ENCODE data around the gene PDGFRA.

Gene PDGFRA

DNA sequence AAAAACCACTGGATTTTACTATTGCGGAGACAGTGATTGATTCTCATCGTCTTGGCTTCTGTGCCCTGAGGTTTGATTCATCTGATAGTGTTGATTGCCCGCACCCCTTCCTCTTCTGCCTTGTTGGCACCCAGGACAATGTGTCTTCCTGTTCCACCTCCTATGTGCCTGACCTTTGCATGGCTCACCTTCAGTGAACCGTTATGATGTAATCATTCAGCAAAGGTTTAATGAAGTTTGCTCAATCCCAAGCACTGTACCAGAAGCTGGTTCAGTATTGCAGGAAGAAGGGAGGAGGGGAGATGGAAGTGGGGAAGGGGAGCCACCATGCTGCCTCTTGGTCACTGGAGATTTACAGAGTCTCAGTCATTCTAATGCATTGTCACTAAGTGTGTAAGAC is 36.3 kb downstream of the PDGFRA start:
- no peak for DNase-seq

DNA sequence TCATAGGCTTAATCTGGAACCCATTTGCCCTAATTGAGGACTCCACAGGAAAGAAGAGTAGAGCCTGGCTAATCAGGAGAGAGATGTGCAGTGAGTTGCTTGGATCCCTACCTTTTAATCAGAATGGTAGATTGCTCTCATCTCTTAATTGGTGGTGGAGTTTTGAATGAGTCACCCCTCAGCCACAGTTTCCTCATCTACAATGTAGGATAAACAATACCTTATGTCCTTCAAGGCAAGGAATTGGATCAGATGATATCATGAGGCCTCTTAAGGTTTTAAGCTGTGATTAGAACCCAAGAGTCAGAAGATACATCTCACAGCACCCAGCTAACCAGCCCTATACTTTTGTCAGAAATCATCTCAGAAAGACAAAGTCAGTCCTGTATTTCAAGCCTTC is 39.1 kb downstream of the PDGFRA start:
- no peak for DNase-seq

GRCh38 chr4:54271464-54271863 is 42.4 kb downstream of the PDGFRA start:
- no peak for DNase-seq

DNA sequence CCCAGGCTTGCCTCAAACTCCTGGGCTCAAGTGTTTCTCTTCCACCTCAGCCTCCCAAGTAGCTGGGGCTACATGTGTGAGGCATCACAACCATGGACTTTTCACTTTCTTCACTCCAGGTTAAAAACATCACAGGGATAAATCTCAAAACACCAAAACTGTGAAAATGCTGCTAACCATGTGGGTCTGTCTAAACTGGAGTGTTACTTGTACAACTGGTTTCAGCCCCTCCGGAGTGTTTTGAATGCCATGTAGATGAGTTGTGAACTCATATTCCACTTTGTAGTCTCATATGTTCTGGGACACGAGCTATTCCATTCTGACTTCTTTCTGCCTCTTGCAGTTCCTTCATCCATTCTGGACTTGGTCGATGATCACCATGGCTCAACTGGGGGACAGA is 43.0 kb downstream of the PDGFRA start:
- DNase-seq: no peak

DNA sequence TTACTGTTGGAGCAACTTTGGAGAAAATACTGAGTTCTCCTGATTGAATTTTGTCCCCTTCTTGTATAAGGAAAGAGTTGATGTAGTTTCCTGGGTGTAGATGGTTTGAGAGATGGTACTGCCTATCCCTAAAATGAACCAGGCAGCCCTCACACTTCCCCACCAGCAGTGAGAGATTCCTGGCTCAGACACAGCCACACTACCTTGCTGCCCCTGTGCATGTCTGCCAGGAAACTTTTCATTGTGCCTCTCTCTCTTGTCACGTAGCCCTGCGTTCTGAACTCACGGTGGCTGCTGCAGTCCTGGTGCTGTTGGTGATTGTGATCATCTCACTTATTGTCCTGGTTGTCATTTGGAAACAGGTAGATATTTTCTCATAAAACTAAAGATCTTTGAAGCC is 45.2 kb downstream of the PDGFRA start:
- DNase-seq: no peak

DNA sequence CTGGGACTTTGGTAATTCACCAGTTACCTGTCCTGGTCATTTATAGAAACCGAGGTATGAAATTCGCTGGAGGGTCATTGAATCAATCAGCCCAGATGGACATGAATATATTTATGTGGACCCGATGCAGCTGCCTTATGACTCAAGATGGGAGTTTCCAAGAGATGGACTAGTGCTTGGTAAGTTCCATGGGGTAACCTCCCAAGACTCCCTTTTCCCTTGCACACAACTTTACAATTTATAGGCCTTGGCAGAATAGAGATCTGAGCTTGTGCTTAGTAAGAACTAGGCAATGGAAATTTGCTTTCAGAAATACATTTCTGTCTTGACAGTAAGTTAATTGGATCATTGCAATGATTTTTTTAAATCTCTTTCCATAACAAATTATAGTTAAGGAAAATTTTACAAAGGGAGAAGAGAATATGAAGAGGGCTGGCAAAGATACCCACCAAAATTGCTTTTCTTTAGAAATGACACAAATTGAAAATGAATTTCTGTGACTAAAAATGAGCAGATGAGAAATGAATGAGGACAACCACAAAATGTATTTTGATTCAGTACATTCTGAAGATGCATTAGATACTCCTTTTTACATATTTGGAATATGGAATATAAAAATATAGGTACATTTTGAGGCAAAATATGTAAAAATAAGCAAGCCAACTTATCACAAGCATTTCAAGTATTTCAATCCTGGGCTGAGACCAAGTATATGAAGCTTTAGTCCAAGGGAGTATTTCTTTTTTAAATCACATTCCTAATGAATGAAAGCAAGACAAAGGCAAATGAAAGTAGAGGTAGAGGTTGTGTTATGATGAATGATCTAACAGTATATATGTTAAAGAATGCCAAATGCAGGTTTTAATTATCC is 45.9 kb downstream of the PDGFRA start:
- DNase-seq: no peak

GRCh38 chr4:54276641-54277430 is 47.7 kb downstream of the PDGFRA start:
- no peak for DNase-seq

DNA sequence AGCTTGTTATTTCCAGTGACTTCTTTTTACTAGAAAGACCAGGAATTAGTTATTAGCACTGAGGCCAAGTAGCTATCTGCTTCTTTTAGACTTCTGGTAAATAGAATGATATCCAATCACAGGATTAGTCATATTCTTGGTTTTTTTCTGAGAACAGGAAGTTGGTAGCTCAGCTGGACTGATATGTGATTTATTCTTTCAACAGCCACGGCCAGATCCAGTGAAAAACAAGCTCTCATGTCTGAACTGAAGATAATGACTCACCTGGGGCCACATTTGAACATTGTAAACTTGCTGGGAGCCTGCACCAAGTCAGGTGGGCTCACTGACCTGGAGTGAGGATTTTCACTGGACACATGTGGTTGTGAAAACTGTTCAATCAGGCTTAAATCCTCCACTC is 48.6 kb downstream of the PDGFRA start:
- no peak for DNase-seq

DNA sequence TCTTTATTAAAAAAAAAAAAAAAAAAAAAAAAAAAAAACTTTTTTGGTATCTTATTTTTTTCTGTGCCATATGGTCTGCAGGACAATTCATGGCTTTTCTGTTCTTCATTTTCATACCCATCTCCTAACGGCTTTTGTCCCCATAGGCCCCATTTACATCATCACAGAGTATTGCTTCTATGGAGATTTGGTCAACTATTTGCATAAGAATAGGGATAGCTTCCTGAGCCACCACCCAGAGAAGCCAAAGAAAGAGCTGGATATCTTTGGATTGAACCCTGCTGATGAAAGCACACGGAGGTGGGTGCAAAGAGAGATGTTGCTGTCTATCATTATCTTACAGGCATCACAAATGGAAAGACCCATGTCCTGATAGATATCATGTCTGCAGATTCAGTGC is 49.1 kb downstream of the PDGFRA start:
- DNase-seq: no peak

DNA sequence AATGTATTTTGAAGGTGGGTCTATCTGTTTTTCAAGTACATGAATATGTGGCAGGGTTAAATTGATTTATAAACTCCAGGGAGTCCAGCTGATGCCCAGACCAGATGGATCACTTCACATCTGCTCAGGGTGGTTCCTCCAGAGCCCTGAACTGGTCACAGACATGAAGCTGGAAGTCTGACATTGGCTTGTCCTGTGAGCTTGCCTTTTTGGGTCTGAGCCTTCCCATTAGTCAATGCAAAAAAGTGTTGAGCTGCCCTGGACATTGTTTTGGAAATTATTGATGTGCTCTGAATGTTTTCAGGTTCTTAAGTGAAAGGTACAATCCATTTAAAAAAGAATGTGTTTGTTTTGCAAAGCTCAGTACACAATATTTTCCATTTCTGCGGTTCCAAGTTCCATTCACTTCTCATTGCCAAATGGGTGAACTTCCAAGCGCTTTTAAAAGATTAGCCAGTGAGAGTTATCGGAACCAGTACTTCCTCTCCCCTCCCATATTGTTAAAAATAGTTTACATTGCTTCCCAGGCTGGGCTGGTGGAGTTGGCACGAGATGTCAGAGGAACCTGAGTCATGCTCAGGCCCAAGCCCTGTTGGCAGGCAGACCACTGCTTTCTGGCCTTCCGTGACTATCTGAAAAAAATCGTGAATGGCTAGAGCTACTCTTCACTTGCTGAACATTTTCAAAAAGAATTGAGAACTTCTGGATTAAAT is 52.1 kb downstream of the PDGFRA start:
- no peak for DNase-seq

- DNase-seq: no peak
These were observed 53.7 kb downstream of the PDGFRA start for GRCh38 chr4:54282837-54283236.

DNA sequence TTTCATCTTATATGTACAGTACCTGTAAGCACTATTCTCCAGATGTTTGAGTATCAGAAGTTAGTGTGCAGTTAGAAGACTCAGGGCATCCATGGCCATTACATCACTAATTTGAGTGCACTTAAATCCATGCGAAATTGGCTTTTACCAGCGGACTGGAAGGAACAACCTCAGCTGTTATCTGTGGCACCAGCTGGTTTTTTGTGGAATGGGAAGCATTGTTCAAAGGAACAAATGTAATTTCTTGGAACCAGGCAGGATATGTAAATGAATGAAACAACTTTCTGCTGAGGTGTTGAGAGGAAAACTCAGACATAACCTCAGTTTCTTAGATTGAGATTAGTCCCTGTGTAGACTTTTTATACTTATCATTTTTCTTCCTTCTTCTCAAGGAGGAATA is 60.2 kb downstream of the PDGFRA start:
- no peak for DNase-seq

DNA sequence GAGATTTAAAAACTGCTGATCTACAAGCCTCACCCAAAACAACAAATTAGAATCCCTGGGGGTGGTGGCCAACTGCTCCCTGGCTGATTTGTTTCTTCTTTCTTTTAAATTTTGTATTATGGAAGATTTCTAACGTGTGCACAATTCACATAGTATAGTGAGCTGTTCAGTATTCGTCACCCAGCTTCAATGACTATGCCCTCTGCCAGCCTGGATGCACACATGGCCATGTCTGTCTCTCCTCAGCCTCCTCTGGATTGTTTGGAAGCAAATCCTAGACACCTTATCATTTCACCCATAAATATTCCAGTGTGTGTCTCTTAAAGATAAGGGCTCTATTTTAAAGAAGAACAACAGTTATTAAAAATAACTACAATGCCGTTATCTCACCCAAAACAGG is 61.9 kb downstream of the PDGFRA start:
- DNase-seq: no peak

DNA sequence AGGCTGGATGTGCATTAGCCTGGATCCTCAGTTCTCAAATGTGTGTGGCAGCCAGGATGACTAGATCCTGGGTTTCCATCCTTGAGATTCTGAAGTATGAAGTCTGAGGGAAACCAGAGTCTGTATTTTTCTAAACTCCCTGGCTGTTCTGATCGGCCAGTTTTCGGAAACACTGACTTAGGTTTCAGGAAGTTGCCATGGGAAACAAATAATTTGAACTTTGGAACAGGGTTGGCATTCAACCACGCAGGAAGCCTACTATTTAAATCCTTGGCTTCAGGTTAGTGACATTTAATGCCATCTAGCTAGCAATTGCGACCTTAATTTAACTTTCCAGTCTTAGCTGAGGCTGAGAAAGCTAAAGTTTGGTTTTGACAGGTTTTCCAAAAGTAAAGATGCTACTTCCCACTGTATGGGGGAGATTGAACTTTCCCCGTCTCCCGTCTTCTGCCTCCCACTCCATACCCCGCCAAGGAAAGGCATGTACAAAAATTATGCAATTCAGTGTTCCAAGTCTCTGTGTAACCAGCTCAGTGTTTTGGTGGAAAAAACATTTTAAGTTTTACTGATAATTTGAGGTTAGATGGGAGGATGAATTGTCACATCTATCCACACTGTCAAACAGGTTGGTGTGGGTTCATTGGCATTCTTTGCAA is 67.6 kb downstream of the PDGFRA start:
- no peak for DNase-seq

- DNase-seq: no peak
These were observed 79.0 kb downstream of the PDGFRA start for GRCh38 chr4:54308110-54308509.

- DNase-seq: no peak
These were observed 86.8 kb downstream of the PDGFRA start for GRCh38 chr4:54315561-54316538.

- DNase-seq: no peak
These were observed 88.6 kb downstream of the PDGFRA start for GRCh38 chr4:54317690-54318089.

DNA sequence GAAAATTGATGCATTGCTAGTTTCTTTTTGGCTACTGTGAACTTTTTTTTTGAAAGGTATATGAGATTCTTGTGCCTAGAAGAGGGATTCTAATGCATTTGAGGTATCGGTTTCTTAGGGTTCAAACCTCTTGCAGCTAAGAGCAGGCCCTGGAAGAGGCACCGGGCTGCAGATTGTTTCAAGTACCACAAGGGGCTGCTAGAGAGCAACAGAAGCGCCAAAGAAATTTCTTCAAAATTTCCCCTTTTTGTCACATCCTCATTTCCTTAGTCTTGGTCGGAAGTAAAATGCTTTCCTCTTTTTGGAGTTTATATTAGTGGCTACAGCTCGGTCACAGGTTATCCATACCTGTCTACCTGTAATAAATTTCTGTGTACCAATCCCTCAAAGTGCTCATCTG is 89.8 kb downstream of the PDGFRA start:
- no peak for DNase-seq

DNA sequence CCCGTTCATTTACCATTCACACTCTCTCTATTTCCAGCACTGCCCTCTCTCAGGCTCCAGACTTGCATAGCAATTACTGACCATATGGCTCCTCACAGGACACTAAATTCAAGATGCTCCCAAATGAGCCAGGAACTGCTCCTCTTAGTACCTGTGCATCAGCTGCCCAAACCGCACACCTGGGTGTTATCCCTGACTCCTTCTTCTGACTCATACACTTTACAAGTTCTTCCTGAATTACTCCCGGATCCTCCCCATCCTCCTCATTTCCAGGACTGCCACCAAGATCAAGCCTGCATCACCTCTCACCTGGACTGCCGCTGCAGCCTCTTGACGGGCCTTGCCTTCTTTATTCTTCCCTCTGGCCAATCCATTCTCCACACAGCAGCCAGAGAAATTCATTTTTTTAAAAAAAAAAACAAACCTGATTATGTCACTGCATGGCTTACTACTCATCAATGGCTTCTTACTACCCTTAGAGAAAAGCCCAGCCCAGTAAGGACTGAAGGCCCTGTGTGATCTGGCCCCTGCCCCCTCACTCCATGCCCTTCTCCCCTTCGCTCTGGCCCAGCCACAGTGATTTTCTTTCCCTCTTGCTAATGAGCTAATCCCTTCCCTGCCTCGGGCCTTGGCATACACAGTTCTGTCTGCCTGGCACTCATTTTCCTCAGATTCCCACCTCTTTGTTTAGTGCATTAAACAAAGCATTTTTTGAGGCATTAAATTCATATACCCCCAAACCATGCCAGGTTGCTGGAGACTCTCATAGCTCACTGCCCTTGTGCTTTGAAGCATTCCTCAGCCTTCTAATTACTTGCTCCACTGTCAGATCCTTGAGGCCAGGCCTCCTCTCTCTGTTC is 92.0 kb downstream of the PDGFRA start:
- no peak for DNase-seq

DNA sequence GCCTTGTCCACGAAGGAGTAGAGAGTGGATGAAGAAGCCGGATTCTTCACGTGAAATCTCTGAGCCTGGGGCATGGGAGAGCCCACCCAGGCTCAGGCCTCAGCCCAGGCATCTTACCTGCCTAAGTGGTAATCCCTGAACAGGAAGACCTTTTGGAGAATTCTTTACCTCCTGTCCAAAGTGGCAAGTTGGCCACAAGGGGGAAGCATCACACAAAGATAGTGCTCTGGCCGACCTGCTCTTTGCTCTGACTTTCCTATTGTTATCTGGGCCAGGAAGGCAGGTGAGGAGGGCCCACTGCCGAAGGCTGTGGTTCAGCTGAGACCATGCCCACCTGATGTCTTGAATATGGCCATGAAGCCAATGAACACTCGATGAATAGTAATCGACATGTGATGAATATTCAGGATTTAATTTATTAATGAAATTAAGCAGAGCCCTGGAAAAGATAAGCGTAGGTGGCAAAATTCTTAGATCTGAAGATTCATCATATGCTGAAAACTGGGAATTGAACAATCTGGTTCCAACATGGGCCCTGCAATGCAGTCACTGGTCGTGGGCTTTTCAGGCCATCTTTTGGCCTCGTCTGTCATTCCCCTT is 93.8 kb downstream of the PDGFRA start:
- peak; percentile 71 for DNase-seq
